HEK293 (cell line): ENCODE data around the gene RASAL2.

Experiments used
- GLIS1 ChIP-seq: fragments of 450-650 bp; formaldehyde crosslinking; IDR thresholded peaks from 2 replicates; pipeline ENCODE4 v1.5.1; 2016; ENCODE audit warnings: missing biosample characterization, missing genetic modification characterization
- ZNF138 ChIP-seq: fragments of 450-650 bp; formaldehyde crosslinking; IDR thresholded peaks from 2 replicates; pipeline ENCODE4 v1.5.1; 2016; ENCODE audit warnings: missing biosample characterization, missing genetic modification characterization, borderline replicate concordance
- ZNF747 ChIP-seq: fragments of 450-650 bp; formaldehyde crosslinking; IDR thresholded peaks from 2 replicates; pipeline ENCODE4 v1.5.1; 2016; ENCODE audit warnings: missing biosample characterization, missing genetic modification characterization
- ZNF768 ChIP-seq: fragments of 450-650 bp; formaldehyde crosslinking; IDR thresholded peaks from 2 replicates; pipeline ENCODE4 v1.5.1; 2018; ENCODE audit warnings: missing biosample characterization, mild to moderate bottlenecking, missing genetic modification characterization
- TF ChIP-seq, protein P1 (sequence below): fragments of 450-650 bp; formaldehyde crosslinking; IDR thresholded peaks from 2 replicates; pipeline ENCODE4 v1.5.1; 2016; ENCODE audit warnings: missing biosample characterization, missing genetic modification characterization
- TF ChIP-seq, protein P2 (sequence below): fragments of 450-650 bp; formaldehyde crosslinking; IDR thresholded peaks from 2 replicates; pipeline ENCODE4 v1.5.1; 2016; ENCODE audit warnings: missing biosample characterization, missing genetic modification characterization

DNA sequence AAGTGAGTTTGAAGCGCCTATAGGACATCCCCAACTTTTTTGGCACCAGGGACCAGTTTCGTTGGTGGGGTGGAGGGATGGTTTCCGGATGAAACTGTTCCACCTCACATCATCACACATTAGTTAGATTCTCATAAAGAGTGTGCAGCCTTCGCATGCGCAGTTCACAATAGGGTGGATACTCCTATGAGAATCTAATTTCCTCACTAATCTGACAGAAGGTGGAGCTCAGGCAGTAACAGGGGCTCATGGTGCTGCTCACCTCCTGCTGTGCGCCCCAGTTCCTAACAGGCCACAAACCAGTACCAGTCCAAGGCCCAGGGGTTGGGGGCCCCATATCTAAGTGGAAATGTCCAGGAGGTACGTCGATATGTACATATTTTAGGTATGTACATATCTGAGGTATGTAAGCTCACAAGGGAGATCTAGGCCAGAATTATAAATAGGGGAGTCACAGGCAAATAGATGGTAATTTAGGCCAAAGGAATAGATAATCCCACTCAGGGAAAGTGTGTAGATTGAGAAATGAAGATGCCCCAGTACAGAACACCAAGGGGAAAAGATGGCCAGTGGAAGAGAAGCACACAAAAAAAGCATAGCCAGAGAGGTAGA is 27.5 kb upstream of the RASAL2 start:
- TF ChIP-seq GLIS1 (tag by site-specific recombination) (no peak), ZNF747 (no peak), ZNF138 (tag by site-specific recombination) (no peak), ZNF768 (tag by site-specific recombination) (no peak)
- TF ChIP-seq, protein P1, sequence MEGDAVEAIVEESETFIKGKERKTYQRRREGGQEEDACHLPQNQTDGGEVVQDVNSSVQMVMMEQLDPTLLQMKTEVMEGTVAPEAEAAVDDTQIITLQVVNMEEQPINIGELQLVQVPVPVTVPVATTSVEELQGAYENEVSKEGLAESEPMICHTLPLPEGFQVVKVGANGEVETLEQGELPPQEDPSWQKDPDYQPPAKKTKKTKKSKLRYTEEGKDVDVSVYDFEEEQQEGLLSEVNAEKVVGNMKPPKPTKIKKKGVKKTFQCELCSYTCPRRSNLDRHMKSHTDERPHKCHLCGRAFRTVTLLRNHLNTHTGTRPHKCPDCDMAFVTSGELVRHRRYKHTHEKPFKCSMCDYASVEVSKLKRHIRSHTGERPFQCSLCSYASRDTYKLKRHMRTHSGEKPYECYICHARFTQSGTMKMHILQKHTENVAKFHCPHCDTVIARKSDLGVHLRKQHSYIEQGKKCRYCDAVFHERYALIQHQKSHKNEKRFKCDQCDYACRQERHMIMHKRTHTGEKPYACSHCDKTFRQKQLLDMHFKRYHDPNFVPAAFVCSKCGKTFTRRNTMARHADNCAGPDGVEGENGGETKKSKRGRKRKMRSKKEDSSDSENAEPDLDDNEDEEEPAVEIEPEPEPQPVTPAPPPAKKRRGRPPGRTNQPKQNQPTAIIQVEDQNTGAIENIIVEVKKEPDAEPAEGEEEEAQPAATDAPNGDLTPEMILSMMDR, result no peak
- TF ChIP-seq, protein P2, sequence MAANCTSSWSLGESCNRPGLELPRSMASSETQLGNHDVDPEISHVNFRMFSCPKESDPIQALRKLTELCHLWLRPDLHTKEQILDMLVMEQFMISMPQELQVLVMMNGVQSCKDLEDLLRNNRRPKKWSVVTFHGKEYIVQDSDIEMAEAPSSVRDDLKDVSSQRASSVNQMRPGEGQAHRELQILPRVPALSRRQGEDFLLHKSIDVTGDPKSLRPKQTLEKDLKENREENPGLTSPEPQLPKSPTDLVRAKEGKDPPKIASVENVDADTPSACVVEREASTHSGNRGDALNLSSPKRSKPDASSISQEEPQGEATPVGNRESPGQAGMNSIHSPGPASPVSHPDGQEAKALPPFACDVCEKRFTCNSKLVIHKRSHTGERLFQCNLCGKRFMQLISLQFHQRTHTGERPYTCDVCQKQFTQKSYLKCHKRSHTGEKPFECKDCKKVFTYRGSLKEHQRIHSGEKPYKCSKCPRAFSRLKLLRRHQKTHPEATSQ (tag by site-specific recombination), result no peak
